NCI-H146 (cell line): Measurements from ENCODE around the gene IDUA.

ENCODE experiments used
- DNase-seq: peaks from one replicate; lab custom pipeline; 2025; lab: John Stamatoyannopoulos, UW

IDUA gene

DNA sequence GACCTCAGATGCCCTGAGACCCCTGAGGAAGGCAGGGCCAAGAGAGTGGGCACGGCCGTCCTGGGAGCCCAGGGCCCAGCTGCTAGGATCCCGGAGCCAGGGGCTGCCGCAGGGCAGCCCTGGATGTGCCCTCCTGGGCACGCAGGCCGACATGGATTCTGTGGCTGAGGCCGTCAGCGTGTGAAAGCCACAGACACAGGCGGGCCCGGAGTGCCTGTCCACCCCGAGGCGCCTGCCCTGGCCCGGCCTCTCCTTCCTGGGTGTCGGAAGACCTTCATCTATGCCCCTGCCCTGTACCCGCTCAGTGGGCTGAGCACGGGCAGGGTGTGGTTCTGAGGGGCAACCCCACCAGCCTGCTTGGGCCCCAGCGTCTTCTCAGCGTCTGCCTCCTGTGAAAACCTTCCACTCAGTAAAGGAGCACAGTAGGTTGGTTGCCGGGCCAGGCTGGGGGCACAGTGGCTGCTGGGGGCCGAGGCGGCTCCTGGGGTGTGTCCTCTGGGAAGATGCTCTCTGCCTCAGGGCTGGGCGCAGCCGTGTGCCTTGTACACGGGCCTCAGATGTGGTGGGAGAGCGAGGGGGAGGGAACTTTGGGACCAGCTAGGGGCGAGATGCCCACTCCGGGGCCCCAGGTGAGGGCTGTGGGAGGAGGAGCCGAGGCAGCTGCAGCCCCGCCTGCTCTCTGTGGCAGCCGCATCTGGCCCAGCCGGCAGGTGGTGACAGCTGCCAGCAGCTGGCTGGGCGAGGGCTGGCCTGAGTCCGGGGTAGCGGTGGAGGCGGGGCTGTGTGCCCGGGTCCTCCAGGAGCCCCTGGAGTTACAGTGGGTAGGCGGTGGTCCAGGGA, 45.3 kb downstream of the IDUA start:
- DNase-seq: no peak

DNA sequence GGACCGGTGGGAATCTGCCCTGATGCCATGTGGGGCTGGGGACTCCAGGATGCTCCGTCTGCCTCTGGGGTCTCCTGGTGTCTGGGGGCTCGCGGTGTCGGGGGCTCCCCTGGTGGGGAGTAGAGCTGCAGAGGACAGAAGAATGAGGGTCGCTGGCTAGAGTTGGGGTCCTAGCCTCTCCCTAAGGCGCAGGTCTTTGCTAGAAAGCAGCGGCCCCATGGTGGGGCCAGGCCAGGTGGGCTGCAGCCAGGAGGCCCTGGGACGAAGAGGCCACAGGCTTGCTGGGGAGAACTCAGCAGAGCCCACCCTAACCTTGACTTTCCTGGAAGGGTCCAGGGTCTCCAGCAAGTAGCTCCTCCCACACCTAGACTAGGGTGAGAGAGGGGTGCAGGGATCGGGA, 46.0 kb downstream of the IDUA start:
- no peak for DNase-seq

DNA sequence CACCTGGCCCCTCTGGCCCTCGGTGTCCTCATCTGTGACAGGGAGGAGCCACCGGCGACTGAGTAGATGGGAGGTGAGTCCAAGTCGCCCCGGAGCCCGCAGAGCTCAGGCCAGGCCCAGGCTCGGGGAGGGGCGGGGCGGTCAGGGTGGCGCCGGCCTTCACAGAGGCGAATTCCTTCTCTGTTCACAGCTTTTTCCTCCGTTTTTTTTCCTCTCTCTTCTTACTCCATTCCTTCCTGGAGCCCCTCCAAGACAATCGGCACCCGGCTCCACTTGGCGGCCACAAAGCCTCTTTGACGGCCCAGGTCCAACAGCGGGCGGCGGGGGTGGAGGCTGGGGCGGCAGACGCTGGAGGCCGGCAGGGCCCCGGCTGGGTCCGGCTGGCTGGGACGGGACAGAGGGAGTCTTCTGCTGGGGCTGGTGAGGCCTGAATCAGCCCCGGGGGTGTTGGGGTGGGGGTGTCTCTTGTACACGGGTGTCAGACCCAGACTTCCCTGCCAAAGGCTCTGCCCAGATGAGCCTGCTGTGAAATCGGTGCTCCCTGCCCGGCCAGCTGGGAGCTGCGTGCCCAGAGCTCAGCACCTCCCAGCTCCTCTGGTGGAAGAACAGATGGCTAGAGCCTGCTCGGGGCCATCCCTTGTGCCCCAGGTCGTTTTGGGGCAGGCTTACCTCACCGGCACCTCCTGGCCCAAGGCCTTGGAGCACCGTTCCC, 47.2 kb downstream of the IDUA start:
- no peak for DNase-seq

- DNase-seq: no peak
Measured at GRCh38 chr4:1035510-1035909, 48.7 kb downstream of the IDUA start.

GRCh38 chr4:1036095-1036494, 49.3 kb downstream of the IDUA start:
- DNase-seq: no peak

- no peak for DNase-seq
Measured at GRCh38 chr4:1036976-1037810, 50.3 kb downstream of the IDUA start.

- no peak for DNase-seq
Measured at GRCh38 chr4:1038948-1039492, 52.2 kb downstream of the IDUA start.

GRCh38 chr4:1039493-1040343, 52.9 kb downstream of the IDUA start:
- DNase-seq: no peak

- no peak for DNase-seq
Measured at GRCh38 chr4:1040344-1041146, 53.7 kb downstream of the IDUA start.

DNA sequence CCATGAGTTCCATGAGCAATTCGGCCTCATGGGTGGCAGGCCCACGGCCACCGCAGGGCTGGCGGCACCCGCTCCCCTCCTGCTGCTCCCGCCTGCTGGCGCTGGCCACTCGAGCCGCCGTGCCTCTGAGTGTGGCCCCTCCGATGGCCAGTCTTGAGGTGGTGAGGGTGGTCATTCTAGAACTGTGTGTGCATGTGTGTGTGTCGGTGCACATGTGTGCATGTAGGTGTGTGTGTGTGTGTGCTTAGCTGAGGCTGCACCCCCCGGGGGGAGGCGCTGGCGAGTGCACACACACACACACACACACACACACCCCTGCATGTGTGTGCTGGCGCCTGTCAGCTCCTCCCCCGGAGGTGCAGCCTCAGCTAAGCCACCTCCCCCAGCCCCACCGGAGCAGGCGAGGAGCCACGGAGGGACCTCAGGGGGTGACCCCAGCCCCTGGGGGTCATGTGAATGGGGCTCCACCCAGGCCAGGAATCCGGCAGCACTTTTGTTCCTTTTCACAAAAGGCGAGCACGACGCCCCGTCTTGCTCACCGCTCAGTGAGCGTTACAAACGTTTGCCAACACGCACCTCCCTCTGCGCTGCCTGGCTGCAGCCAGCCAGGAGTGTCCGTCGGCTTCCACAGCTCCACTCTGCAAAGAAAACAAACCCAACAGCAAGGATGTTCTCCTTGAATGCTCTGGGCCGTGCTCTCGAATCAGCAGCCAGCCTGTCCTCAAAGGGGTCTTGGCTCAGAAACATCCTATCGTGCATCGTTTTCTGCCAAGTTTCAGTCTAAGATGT, 54.5 kb downstream of the IDUA start:
- no peak for DNase-seq

DNA sequence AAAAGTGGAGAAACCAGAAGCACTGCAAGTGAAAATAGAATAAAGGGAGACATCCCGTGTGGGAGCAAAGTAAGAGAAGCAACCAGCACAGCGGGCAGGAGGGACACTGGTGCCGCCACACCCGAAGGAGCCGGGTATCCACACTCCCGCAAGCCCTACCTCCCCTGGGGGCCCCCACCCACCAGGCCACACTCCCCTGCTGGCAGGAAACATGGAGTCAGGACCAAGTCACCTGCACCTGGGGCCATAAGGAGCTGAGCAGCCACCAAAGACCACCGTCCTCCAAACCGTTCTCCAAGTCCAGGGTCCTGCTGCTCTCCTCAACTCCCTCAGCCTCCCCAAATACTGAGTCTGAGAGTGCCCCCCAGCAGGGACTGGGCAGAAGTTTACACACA, 55.1 kb downstream of the IDUA start:
- no peak for DNase-seq

GRCh38 chr4:1042352-1043055, 55.7 kb downstream of the IDUA start:
- DNase-seq: no peak

DNA sequence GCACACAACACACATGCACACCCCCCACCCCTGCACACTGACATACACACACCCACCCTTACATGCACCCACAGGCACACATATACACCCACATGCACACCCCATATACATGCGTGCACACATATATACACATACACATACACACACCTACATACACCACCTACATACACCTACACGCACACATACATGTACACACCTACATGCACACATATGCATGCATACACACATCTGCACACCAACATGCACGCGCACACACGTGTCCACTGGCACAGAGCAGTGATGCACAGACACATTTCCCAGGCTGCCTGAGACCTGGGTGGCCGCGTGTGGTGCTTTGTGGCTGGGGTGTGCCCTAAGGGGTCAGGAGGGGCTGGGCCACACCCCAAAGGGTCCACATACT, 56.3 kb downstream of the IDUA start:
- no peak for DNase-seq

GRCh38 chr4:1043651-1044468, 57.0 kb downstream of the IDUA start:
- DNase-seq: no peak

DNA sequence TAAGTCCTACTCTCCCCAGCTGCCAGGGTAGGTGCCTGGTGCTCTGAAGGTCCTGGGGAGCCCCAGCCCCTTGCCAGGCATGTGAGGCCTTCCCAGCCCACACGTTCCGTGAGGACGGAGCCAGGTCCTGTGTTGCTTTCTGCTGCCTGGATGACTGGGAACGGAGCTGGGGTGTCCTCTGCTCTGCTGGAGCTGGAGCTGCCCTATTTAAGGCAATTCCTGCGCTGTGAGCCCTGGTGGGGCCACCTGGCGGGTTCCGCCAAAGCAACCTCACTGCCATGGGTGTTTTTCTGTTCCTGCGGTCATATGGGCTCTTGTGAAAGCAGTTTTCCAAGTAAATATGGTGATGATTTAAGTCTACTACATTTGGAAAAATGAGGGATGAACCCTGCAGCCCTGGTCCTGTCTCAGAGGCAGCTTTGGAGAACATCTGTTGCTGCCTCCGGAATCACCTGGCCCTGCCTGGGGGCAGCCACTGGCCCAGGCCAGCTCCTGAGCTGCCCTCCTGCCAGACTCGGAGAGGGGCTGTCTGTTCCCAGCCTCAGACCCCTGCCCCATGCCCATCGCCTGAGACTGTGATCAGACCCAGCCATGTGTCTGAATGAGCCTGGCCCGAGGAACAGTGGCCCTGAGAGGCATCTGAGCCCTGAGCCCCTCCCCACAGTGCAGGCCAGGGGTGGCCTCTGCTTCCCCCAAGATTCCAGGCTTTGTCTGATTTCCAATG, 57.8 kb downstream of the IDUA start:
- DNase-seq: no peak

DNA sequence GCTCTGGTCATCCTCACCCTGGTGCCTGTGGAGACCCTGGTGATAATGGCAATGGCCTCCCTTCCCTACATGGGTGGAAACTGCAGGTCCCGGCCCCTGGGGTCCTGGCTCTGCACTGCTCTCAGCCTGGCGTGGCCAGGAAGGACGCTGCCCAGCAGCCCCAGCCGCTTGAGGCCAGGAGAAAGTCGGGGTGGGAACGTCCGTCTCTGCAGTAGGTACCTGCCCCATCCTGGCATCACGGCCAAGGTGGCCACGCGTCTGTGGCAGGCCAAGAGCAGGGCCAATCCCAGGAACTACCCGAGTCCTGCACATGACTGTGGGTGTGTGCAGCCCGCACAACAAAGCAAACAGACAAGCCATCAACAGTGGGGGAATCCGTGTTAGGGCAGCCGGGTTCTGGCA, 58.4 kb downstream of the IDUA start:
- no peak for DNase-seq

- no peak for DNase-seq
Measured at GRCh38 chr4:1045595-1046201, 58.9 kb downstream of the IDUA start.
